Frontal cortex (tissue), 4 donors: ENCODE data around the gene LSG1. TPM values are rescaled to one million over a fixed set of nuclear protein-coding genes. Genes with fewer than 3 reads are reported as not detected.

Source experiments
- DNase-seq, 2 donors: peaks; one replicate each; pipeline ENCODE4 v3.0.0; 2012; ENCODE audit warnings: low spot score in 2 of 2
- FAIRE-seq: peaks from 2 replicates; lab custom pipeline; 2012; peaks lifted over from hg19 to GRCh38; lab: Jason Lieb, UNC
- total RNA-seq: library from RNA; depleted of rRNA; stranded (reverse); fragments of >200 nt; gene quantifications from one replicate; pipeline ENCODE4 v1.2.3, GENCODE V29; 2014
- donor health status: control.
- donor health status: control.
- donor health status: control.

Gene LSG1
- 35.9 TPM for total RNA-seq

DNA sequence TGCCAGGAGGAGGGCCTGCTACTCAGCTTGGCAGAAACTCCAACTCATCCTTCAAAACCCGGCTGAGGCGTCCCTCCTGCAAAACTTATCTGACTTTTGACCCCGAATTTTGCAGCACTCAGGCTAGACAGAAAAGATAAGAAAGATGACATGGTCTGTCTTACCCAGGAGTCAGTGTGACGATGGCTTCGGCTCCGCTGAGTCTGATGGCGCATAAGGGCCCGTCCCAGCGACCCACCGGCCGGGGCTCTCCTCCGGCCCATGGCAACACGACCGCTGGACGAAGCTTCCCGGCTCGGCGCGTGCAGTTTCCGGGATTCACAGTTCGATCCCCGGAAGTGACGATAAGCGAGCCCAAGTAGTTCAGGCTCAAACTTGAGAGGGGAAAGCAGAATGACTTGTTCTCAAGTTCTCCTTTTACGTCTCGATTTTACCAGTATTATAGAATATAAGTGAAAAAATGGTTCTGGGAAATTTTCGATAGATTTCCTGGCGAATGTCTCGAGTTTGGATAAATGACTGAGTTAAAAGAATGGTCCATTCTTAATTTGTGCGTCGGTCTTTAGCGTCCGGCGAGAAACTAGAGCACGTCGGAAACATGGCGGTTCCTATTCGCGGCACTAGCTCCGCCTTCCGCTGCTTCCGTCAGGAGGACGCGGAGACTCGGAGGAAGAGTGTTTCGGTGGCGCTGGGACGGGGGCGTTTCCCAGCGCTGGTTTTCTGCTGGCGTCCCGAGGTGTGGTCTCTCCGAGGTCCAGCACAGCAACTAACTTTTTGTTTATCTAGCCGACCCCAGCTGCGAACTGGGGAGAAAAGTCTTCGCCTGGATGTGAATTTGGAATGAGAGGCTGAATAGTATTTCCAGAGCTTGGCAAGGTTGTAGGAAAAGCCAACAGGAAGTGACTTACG, at the start of gene LSG1:
LSG1 (minus strand) TSS at position 292 of the 909 bp plus-strand sequence; CDS start at position 263, 29 bp downstream.
- DNase-seq (peak; percentile 72 to 82), FAIRE-seq (no peak)

GRCh38 chr3:194720048-194720447, 48.1 kb upstream of the LSG1 start:
- no peak for FAIRE-seq
- no peak for DNase-seq

GRCh38 chr3:194718079-194718478, 46.1 kb upstream of the LSG1 start:
- DNase-seq (no peak), FAIRE-seq (no peak)

DNA sequence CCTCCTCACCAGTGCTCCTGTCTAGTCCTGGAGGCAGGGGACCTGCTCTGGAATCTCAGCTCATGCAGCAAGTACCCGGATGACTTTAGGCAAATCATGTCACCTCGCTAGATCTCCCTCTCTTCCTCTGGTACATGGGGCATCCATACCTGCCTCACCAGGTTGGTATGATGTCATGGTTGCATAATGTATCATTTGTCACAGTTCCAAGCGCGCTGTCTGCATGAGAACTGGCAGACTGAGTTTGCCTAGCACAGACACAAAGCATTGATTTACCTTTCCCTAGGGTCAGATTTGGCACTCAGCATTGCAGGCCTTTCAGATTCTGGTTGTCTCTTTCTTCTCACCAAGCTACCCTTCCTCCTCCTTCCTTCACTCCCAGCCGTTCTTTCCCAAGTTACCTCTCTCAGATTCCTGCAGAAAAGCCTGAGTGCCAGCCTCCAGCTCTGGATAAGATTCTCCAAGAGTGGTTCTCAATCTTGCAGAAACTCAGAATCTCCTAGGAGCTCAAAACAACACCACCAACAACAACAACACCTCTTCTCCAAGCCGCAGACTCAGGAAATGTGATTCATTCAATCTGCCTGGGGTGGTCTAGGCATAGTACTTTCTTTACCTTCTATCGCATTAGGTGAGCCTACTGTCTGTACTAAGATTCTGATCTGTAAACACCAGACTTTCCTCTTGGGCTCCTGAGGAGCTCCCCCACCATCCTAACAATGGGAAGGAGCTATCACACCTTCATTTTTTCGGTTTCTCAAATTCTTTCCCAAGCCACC, 43.2 kb upstream of the LSG1 start:
- no peak for FAIRE-seq
- no peak for DNase-seq

DNA sequence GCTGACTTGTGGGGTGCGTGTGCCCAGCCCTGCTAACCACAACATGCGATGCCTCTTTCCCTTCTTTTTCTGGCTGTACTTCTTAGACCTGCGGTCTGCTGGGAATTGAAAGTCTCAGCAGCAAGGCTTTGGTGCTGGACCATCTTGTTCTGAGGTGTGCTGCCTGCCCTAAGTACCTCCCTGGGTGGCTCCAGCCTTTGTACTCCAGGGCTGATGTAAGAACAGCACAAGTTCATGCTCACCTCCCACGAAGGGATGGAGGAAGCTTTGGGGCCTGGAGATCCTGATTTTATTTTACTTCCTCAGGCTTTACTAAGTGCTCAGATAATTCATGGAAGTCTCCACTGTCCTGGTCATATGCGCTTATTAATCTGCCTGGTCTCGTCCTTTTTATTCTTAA, 42.6 kb upstream of the LSG1 start:
- DNase-seq (no peak), FAIRE-seq (no peak)

DNA sequence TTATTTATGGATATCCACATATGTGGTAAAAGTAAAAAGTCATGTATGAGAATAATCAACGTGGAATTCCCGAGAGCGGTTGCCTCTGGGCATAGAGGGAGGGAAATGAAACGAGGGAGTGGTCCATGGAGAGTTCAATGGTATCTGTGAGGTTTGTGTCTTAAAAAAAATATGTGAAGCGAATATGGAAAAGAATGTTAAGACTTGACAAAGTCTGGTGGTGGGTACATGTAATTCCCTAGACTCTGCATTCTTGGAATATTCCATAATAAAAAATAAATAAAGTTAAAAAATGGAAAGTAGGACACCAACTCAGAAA, 42.1 kb upstream of the LSG1 start:
- DNase-seq (no peak), FAIRE-seq (no peak)

DNA sequence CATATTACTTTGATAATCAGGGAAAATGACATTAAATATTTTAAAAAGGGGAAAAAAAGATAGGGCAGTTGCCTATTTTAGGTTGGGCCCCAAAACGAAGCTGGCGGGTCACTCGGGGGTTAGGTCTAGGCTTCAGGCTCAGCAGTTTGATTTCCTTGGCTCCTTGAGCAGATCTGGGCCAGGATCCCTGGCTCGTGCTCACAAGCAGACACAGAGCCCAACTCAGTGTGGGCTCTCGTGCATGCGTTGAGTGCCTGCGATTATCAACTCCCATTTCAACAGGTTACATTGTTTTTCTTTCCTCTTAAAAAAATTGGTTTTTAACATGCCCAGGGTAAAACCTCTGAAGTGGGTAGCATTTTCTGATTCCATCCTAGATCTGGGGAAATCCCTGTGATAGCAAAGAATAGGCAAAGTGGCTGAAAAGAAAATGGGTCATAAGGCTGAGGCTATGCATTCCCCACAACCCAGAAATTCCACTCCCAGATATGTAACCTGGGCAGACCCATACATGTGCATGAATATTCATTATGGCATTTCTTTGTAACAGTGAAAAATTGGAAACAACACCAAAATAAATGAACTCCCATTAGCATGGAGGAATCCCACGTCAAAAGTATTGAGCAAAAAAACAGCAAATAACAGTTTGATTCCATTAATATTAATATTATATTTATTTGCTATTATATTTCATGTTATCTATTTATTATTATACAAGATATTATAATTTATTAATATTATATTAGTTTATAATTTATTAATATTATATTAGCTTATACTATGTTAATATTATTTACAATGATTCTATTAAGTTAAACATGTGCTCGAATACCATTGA, 41.5 kb upstream of the LSG1 start:
- DNase-seq (no peak), FAIRE-seq (peak; percentile 72)

DNA sequence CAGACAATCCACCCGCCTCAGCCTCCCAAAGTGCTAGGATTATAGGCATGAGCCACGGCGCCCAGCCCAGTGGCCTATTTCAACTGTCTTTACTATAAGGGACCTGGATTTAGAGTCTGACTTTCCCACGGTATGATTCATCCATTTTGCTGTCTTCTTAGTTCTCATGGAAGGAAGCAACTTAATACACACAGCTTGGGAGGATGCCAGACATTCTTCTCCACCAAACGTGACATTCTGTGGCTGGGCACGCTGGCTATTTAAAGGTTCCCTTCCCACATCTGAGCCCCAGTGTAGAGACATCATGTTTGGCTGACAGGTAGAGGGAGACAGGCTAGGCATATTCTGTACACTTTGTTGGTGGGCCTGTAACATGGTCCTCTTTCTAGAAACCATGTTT, 39.9 kb upstream of the LSG1 start:
- DNase-seq (no peak), FAIRE-seq (no peak)

- no peak for FAIRE-seq
- DNase-seq, result no peak
These were observed 39.3 kb upstream of the LSG1 start for GRCh38 chr3:194711286-194711685.

- no peak for DNase-seq
- FAIRE-seq, result no peak
These were observed 35.2 kb upstream of the LSG1 start for GRCh38 chr3:194707147-194707540.

DNA sequence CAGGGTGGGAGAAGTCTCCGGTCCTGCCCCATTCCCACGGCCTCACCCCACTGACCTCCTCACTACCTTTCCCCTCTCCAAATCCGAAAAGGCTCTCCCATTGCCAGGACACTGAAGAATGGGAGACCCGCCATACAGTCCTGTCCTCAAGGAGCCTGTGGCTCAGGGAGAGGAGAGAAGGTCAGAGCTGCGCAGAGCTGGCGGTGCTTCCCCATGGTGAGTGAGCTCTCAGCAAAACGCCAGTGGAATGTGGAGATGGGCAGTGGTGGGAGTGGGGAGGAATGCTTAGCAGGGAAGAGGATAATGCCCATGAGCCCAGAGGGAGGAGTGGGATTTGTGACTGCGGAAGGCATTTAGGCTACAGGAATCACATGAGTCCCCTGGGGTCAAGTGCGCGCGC, 33.8 kb upstream of the LSG1 start:
- FAIRE-seq, result no peak
- no peak for DNase-seq

DNA sequence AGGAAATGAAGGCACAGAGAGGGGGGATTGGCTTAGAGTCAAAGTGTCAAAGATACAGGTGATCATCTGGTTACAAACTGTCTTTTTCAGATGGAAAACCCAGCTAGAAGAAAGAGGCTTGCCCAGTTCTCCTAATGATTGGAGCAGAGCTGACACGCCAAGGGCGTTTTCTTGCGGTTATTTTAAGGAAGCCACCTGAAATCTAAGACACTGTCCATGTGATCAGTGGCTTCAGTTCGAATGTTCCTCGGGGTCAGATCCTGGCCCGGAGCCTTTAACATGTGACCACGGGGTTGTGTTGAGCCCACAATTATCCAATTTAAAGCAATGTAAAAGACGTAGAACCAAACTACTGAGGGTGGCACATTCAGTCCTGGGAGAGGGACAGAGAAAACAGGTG, 33.2 kb upstream of the LSG1 start:
- no peak for DNase-seq
- no peak for FAIRE-seq

GRCh38 chr3:194702545-194702944, 30.6 kb upstream of the LSG1 start:
- no peak for DNase-seq
- no peak for FAIRE-seq

GRCh38 chr3:194696702-194697101, 24.7 kb upstream of the LSG1 start:
- no peak for DNase-seq
- no peak for FAIRE-seq

GRCh38 chr3:194691481-194692283, 19.7 kb upstream of the LSG1 start:
- DNase-seq (no peak), FAIRE-seq (no peak)

DNA sequence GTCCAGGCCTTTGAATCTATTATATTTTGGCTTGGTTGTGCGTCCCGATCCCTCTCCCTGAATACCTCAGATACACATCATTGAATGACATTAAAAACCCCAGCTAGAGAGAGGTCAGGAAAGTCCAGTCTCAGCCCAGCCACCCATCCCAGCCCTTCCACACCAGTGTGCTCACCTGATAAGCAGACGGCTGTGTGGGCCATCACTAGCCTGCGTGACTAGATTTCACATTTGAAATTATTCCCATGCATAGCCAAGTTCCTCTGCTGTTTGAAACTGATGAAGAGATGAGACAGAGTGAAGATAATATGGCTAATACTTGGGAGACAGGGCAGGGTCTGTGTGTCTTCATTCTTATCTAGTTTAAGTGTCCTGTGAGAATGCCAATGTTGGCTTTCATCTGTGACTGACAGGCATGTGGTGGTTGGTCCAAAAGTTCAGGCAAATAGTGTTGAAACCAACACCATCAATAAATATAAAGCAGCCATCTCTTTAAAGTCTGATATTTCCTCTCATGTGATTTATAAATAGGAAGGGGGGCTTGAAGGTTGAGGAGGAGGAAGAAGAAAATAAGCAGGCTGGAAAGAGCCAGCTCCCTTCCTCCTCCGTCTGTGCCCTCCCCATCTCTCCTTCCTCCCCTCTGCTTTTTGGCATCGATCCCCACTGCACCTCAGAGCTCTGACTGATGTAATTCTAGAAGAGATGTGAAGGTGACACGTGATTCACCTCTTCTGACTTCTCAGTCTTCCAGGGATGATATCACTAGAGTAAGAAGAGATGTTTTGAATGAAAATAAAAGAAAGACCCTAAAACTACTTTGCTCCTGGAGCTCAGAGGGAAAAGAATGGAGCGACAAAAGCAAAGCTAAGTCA, 18.7 kb upstream of the LSG1 start:
- FAIRE-seq (no peak), DNase-seq (no peak)

DNA sequence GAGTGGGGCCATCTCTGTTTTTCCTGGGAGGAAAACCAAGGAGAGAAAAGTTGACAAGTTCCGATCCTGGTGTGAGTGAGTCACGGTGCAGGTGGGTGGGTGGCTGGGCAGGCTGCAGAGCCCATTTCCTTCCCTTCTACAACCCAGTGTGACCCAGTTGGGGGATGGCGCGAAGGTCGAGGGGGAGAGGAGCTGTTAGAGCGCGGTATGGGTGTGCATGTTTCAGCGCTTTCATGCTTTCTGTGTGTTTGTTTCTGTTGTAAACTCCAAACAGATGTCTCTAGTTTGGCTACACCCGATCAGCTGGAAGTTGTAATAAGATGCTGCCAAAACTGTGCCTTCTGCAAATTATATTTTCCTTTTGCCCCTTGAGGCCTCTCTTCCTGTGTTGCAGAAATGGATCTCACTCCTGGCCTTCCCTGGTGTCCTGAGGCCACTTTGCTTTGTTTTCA, 17.5 kb upstream of the LSG1 start:
- FAIRE-seq (no peak), DNase-seq (no peak)

DNA sequence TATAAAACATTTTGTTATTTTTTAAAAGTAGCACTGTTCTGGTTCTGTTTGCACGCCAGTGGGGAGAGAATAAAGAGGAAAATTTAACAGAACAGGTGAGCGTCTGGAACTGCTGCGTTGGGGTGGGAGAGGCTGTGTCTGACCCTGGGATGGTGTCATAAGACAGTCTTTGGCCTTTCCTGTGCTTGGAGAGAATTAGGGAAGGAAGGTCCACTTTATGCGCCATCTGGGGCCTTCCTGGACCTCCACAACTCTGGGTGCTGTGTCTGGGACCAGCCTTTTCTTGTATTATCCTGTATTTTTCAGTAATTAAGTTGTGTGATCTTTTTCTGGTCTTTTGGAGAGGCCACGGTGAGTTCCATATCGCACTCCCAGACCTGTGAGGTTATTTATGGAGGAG, 17.0 kb upstream of the LSG1 start:
- DNase-seq, result no peak
- FAIRE-seq, result no peak
